ENCODE measurements around the gene ZNF619.

Gene ZNF619

GRCh38 chr3:40465456-40465855 is 11.5 kb upstream of the ZNF619 start:
- DNase-seq (ENCODE audit: low spot score): no peak

GRCh38 chr3:40468018-40468417 is 8.9 kb upstream of the ZNF619 start:
- peak; percentile 29 for DNase-seq (ENCODE audit: low spot score)

- DNase-seq (ENCODE audit: low spot score): no peak
These were observed 6.2 kb upstream of the ZNF619 start for GRCh38 chr3:40470701-40471100.

GRCh38 chr3:40477666-40478065 is 744 bp downstream of the ZNF619 start:
- DNase-seq (ENCODE audit: low spot score): peak; percentile 30

GRCh38 chr3:40487172-40487571 is 10.2 kb downstream of the ZNF619 start:
- DNase-seq (ENCODE audit: low spot score): no peak

GRCh38 chr3:40490916-40491315 is 14.0 kb downstream of the ZNF619 start:
- DNase-seq (ENCODE audit: low spot score): no peak

- no peak for DNase-seq (ENCODE audit: low spot score)
These were observed 17.8 kb downstream of the ZNF619 start for GRCh38 chr3:40494698-40495097.

GRCh38 chr3:40497288-40497687 is 20.4 kb downstream of the ZNF619 start:
- no peak for DNase-seq (ENCODE audit: low spot score)

GRCh38 chr3:40499952-40500351 is 23.0 kb downstream of the ZNF619 start:
- DNase-seq (ENCODE audit: low spot score): no peak

GRCh38 chr3:40502034-40502433 is 25.1 kb downstream of the ZNF619 start:
- no peak for DNase-seq (ENCODE audit: low spot score)

- DNase-seq (ENCODE audit: low spot score): no peak
These were observed 27.9 kb downstream of the ZNF619 start for GRCh38 chr3:40504636-40505430.

- DNase-seq (ENCODE audit: low spot score): peak; percentile 77
These were observed 28.9 kb downstream of the ZNF619 start, which contains the start of gene ZNF620 for GRCh38 chr3:40505599-40506462. Gene ZNF620, plus strand, starts transcription at chr3:40506039. Its CDS starts 314 bp downstream, at chr3:40506353.

- no peak for DNase-seq (ENCODE audit: low spot score)
These were observed 34.3 kb downstream of the ZNF619 start for GRCh38 chr3:40511031-40511718.

- no peak for DNase-seq (ENCODE audit: low spot score)
These were observed 39.3 kb downstream of the ZNF619 start for GRCh38 chr3:40516201-40516600.

GRCh38 chr3:40518067-40518466 is 41.1 kb downstream of the ZNF619 start:
- DNase-seq (ENCODE audit: low spot score): no peak

- DNase-seq (ENCODE audit: low spot score): no peak
These were observed 41.9 kb downstream of the ZNF619 start for GRCh38 chr3:40518848-40519247.

- no peak for DNase-seq (ENCODE audit: low spot score)
These were observed 44.3 kb downstream of the ZNF619 start for GRCh38 chr3:40521254-40521653.

GRCh38 chr3:40523781-40524180 is 46.9 kb downstream of the ZNF619 start:
- DNase-seq (ENCODE audit: low spot score): no peak

GRCh38 chr3:40524222-40524567 is 47.3 kb downstream of the ZNF619 start:
- DNase-seq (ENCODE audit: low spot score): no peak

GRCh38 chr3:40524568-40525285 is 47.8 kb downstream of the ZNF619 start, which contains the start of gene ZNF621:
Gene ZNF621, plus strand, starts transcription at chr3:40524960. Its CDS starts 881 bp downstream, at chr3:40525841.
- peak; percentile 79 for DNase-seq (ENCODE audit: low spot score)

GRCh38 chr3:40528426-40528825 is 51.5 kb downstream of the ZNF619 start:
- no peak for DNase-seq (ENCODE audit: low spot score)

GRCh38 chr3:40532252-40532651 is 55.3 kb downstream of the ZNF619 start:
- DNase-seq (ENCODE audit: low spot score): no peak
